Suprapubic skin (tissue), 3 donors: ENCODE results near the gene FILIP1L.

Experiments
- EP300 ChIP-seq: sonication (generic); formaldehyde crosslinking; IDR thresholded peaks from one replicate; pipeline ENCODE4 v1.6.1; 2017; ENCODE audit warnings: antibody characterized with exemption
- TF ChIP-seq, protein P1 (sequence below), 2 donors: fragments of 200-600 bp in 1 of 2; fragments of 450-650 bp in 1 of 2; sonication (generic) in 1 of 2; IDR thresholded peaks; one replicate each; pipeline ENCODE4 v1.5.1; 2016 to 2019; ENCODE audit warnings: antibody characterized with exemption in 2 of 2, mild to moderate bottlenecking in 1 of 2, moderate library complexity in 1 of 2

DNA sequence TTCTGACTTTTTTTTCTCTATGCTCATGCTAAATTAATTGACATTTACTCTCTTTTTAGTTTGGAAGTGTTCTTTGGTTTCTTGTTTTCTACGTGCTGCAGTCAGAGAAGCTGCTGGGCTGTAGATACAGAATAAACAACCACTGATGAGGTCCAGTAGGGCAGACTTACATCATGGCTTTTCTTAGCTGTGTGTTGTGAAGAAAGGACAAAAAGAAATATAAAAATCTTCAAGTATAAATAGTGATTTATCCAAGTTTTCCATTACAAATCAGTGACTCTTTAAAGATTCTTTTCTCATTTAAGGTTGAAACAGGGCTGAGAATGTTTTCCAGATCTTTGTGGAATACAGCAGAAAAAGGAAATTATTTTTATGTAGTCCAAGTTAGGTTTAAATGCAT, 174.4 kb downstream of the FILIP1L start:
- TF ChIP-seq EP300: no peak
- TF ChIP-seq, protein P1, sequence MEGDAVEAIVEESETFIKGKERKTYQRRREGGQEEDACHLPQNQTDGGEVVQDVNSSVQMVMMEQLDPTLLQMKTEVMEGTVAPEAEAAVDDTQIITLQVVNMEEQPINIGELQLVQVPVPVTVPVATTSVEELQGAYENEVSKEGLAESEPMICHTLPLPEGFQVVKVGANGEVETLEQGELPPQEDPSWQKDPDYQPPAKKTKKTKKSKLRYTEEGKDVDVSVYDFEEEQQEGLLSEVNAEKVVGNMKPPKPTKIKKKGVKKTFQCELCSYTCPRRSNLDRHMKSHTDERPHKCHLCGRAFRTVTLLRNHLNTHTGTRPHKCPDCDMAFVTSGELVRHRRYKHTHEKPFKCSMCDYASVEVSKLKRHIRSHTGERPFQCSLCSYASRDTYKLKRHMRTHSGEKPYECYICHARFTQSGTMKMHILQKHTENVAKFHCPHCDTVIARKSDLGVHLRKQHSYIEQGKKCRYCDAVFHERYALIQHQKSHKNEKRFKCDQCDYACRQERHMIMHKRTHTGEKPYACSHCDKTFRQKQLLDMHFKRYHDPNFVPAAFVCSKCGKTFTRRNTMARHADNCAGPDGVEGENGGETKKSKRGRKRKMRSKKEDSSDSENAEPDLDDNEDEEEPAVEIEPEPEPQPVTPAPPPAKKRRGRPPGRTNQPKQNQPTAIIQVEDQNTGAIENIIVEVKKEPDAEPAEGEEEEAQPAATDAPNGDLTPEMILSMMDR (IDR thresholded peaks at IDR 0.05): no peak
